RWPE2 (cell line): Measurements from ENCODE around the gene KIF11.
"Not testable (repeated sequence)": the region's sequence is repeated elsewhere in the genome, so short reads cannot be mapped to it uniquely, and the experiment has no call there.

Source experiments
- ATAC-seq: fragments of 200-7000 bp; cut with Tn5 transposase; 3 replicates; pipeline ENCODE4 v1.9.1; 2021; ENCODE audit warnings: low read depth
- DNase-seq: peaks from one replicate; pipeline ENCODE4 v3.0.0-alpha.2; 2020; ENCODE audit warnings: low spot score
- H3K27ac ChIP-seq: fragments of 450-650 bp; 2 replicates; pipeline ENCODE4 v1.5.1; 2017; ENCODE audit warnings: mild to moderate bottlenecking; ENCODE audit not compliant: poor library complexity, severe bottlenecking
- H3K27me3 ChIP-seq: fragments of 250-450 bp; sonication (Bioruptor Pico); 2 replicates; pipeline ENCODE4 v1.5.1; 2021; ENCODE audit warnings: mild to moderate bottlenecking, moderate library complexity; ENCODE audit not compliant: insufficient read depth, poor library complexity, severe bottlenecking
- H3K36me3 ChIP-seq: fragments of 250-450 bp; sonication (Bioruptor Pico); 2 replicates; pipeline ENCODE4 v1.5.1; 2020; ENCODE audit warnings: low read depth, mild to moderate bottlenecking, moderate library complexity
- H3K4me1 ChIP-seq: fragments of 250-450 bp; sonication (Bioruptor Pico); 2 replicates; pipeline ENCODE4 v1.5.1; 2021; ENCODE audit warnings: mild to moderate bottlenecking, moderate library complexity; ENCODE audit not compliant: insufficient read depth, poor library complexity, severe bottlenecking
- H3K4me3 ChIP-seq: fragments of 250-450 bp; sonication (Bioruptor Pico); 2 replicates; pipeline ENCODE4 v1.5.1; 2021; ENCODE audit warnings: mild to moderate bottlenecking, moderate library complexity; ENCODE audit not compliant: severe bottlenecking
- H3K9me3 ChIP-seq: fragments of 250-450 bp; sonication (Bioruptor Pico); 2 replicates; pipeline ENCODE4 v1.5.1; 2021; ENCODE audit warnings: mild to moderate bottlenecking, moderate library complexity; ENCODE audit not compliant: severe bottlenecking
- CTCF ChIP-seq: fragments of 450-650 bp; IDR thresholded peaks from one replicate; pipeline ENCODE4 v1.5.1; 2017; ENCODE audit warnings: mild to moderate bottlenecking, moderate library complexity; ENCODE audit not compliant: poor library complexity, severe bottlenecking

Gene KIF11

GRCh38 chr10:92640107-92640506 is 47.2 kb downstream of the KIF11 start:
- ATAC-seq: no peak
- DNase-seq: no peak
- Histone ChIP-seq H3K36me3 (peaks cover 96% of the 10 kb centered on the region), H3K9me3 (no peaks in the 10 kb centered on the region), H3K4me1 (peaks cover 4% of the 10 kb centered on the region), H3K27me3 (no peaks in the 10 kb centered on the region), H3K4me3 (no peak overlapping the region), H3K27ac (no peak overlapping the region)
- TF ChIP-seq CTCF: no peak

DNA sequence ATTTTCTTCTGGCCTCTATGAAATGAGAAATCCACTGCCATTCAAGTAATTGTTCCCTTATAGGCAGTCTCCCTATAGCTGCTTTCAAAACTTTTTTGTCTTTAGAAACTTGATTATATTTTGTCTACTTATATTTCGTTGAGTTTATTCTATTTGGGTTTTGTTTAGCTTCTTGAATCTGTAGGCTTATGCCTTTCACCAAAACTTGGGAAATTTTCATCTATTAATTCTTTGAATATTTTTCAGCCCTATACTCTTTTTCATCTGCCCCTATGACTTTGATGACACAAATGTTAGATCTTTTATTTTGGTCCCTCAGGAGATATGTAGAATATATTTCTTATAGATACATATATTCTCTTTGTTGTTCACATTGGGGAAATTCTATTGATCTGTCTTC is 48.6 kb downstream of the KIF11 start:
- H3K27ac ChIP-seq: no peak overlapping the region
- TF ChIP-seq CTCF: no peak
- no peaks in the 10 kb centered on the region for H3K27me3 ChIP-seq
- DNase-seq: no peak
- H3K4me1 ChIP-seq: peaks cover 4% of the 10 kb centered on the region
- no peaks in the 10 kb centered on the region for H3K9me3 ChIP-seq
- no peak for ATAC-seq
- no peak overlapping the region for H3K4me3 ChIP-seq
- peaks cover 96% of the 10 kb centered on the region for H3K36me3 ChIP-seq

GRCh38 chr10:92644921-92645320 is 52.0 kb downstream of the KIF11 start:
- no peaks in the 10 kb centered on the region for H3K9me3 ChIP-seq
- no peak for DNase-seq
- TF ChIP-seq CTCF: peak; percentile 38
- no peak overlapping the region for H3K27ac ChIP-seq
- H3K27me3 ChIP-seq: no peaks in the 10 kb centered on the region
- H3K4me1 ChIP-seq: peaks cover 4% of the 10 kb centered on the region
- H3K4me3 ChIP-seq: no peak overlapping the region
- no peak for ATAC-seq
- peaks cover 96% of the 10 kb centered on the region for H3K36me3 ChIP-seq

DNA sequence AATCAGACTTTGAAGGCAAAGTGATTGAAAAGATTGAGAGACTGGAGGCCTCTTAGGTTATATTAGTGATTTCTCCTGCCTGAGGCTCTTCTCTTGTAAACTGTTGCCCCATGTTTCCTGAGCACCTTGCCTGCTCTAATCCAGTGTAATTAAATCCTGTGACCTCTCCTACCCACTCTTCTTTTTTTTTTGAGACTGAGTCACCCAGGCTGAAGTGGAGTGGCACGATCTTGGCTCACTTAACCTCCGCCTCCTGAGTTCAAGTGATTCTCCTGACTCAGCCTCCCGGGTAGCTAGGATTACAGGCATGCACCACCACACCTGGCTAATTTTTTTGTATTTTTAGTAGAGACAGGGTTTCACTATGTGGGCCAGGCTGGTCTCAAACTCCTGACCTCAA is 57.9 kb downstream of the KIF11 start:
- not testable (repeated sequence) for H3K27me3 ChIP-seq, H3K4me1 ChIP-seq, DNase-seq, H3K9me3 ChIP-seq, H3K4me3 ChIP-seq, H3K27ac ChIP-seq, ATAC-seq
- H3K36me3 ChIP-seq: peaks cover 93% of the 10 kb centered on the region

- Histone ChIP-seq H3K27ac (no peak overlapping the region), H3K27me3 (no peaks in the 10 kb centered on the region), H3K36me3 (peaks cover 48% of the 10 kb centered on the region), H3K4me3 (no peak overlapping the region), H3K4me1 (no peaks in the 10 kb centered on the region), H3K9me3 (no peaks in the 10 kb centered on the region)
- DNase-seq (no peak), ATAC-seq (no peak)
- TF ChIP-seq CTCF: no peak
These were observed 62.5 kb downstream of the KIF11 start for GRCh38 chr10:92655426-92655825.
